ENCODE data around the gene CADPS2. TPM values are rescaled to one million over a fixed set of nuclear protein-coding genes. Genes with fewer than 3 reads are reported as not detected.

Gene CADPS2
- total RNA-seq, 1 donor from 2014 or later = 4.3 TPM

GRCh38 chr7:122517576-122517975 is 368.7 kb downstream of the CADPS2 start:
- DNase-seq (ENCODE audit: low spot score, unreplicated experiment) = no peak

GRCh38 chr7:122515404-122515803 is 370.9 kb downstream of the CADPS2 start:
- no peak for DNase-seq (ENCODE audit: low spot score, unreplicated experiment)
- H3K9me3 Mint-ChIP-seq (ENCODE audit: low read depth) = no peaks in the 10 kb centered on the region
- H3K4me3 Mint-ChIP-seq (ENCODE audit: low read depth) = no peak overlapping the region
- H3K27me3 Mint-ChIP-seq = no peaks in the 10 kb centered on the region
- TF ChIP-seq CTCF (IDR thresholded peaks at IDR 0.05; ENCODE audit: unreplicated experiment) = no peak
- no peak overlapping the region for H3K27ac Mint-ChIP-seq
- peaks cover 4% of the 10 kb centered on the region for H3K4me1 Mint-ChIP-seq (ENCODE audit: low read depth)
- H3K36me3 Mint-ChIP-seq (ENCODE audit: insufficient read depth) = no peaks in the 10 kb centered on the region

More at GRCh38 chr7:122517576-122517975, 368.7 kb downstream of the CADPS2 start:
- no peak for TF ChIP-seq CTCF (IDR thresholded peaks at IDR 0.05; ENCODE audit: unreplicated experiment)
- Mint-ChIP-seq H3K27ac (no peak overlapping the region), H3K4me1 (ENCODE audit: low read depth) (peaks cover 10% of the 10 kb centered on the region), H3K27me3 (no peaks in the 10 kb centered on the region), H3K9me3 (ENCODE audit: low read depth) (no peaks in the 10 kb centered on the region), H3K36me3 (ENCODE audit: insufficient read depth) (no peaks in the 10 kb centered on the region), H3K4me3 (ENCODE audit: low read depth) (no peak overlapping the region)

- no peaks in the 10 kb centered on the region for H3K27me3 Mint-ChIP-seq
- TF ChIP-seq CTCF (IDR thresholded peaks at IDR 0.05; ENCODE audit: unreplicated experiment) = no peak
- H3K36me3 Mint-ChIP-seq (ENCODE audit: insufficient read depth) = no peaks in the 10 kb centered on the region
- DNase-seq (ENCODE audit: low spot score, unreplicated experiment) = no peak
- H3K27ac Mint-ChIP-seq = no peak overlapping the region
- no peak overlapping the region for H3K4me3 Mint-ChIP-seq (ENCODE audit: low read depth)
- H3K4me1 Mint-ChIP-seq (ENCODE audit: low read depth) = peaks cover 6% of the 10 kb centered on the region
- no peaks in the 10 kb centered on the region for H3K9me3 Mint-ChIP-seq (ENCODE audit: low read depth)
These were observed 375.0 kb downstream of the CADPS2 start for GRCh38 chr7:122511268-122511667.

DNA sequence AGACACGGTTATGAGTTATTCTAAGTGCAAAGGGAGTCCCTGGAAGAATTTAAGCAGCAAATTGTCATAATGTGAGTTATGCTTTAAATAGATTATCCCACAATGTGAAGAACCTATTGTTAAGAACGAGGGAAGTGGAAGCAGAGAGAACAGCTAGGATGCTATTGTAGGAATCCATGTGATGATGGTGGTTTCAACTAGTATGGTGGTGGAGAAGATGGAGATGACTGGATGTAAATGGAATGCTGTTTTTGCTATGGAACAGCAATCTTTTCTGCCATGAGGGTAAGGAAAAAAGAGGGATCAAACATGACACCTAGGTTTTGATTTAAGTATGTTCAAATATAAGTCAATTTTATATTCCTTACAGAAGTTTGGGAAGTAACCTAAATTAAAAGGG is 378.7 kb downstream of the CADPS2 start:
- TF ChIP-seq CTCF (IDR thresholded peaks at IDR 0.05; ENCODE audit: unreplicated experiment) = no peak
- H3K4me3 Mint-ChIP-seq (ENCODE audit: low read depth) = no peak overlapping the region
- no peaks in the 10 kb centered on the region for H3K27me3 Mint-ChIP-seq
- H3K36me3 Mint-ChIP-seq (ENCODE audit: insufficient read depth) = no peaks in the 10 kb centered on the region
- no peak overlapping the region for H3K27ac Mint-ChIP-seq
- H3K4me1 Mint-ChIP-seq (ENCODE audit: low read depth) = peaks cover 6% of the 10 kb centered on the region
- no peak for DNase-seq (ENCODE audit: low spot score, unreplicated experiment)
- no peaks in the 10 kb centered on the region for H3K9me3 Mint-ChIP-seq (ENCODE audit: low read depth)

DNA sequence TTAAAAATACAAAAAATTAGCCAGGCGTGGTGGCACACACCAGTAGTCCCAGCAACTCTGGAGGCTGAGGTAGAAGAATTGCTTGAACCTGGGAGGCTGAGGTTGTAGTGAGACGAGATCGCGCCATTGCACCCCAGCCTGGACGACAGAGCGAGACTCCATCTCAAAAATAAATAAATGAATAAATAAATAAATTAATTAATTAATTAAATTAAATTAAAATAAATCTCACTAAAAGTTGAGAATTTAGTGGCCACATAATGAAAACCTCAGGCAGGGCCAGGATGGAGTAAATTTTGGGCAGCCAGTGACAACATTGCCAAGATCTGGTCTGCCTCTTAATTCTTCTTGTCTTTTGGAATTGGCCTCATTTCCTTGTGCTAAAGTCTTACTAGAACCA is 394.3 kb downstream of the CADPS2 start:
- no peaks in the 10 kb centered on the region for H3K9me3 Mint-ChIP-seq (ENCODE audit: low read depth)
- H3K4me3 Mint-ChIP-seq (ENCODE audit: low read depth) = no peak overlapping the region
- no peak for DNase-seq (ENCODE audit: low spot score, unreplicated experiment)
- H3K27ac Mint-ChIP-seq = no peak overlapping the region
- H3K36me3 Mint-ChIP-seq (ENCODE audit: insufficient read depth) = no peaks in the 10 kb centered on the region
- H3K4me1 Mint-ChIP-seq (ENCODE audit: low read depth) = peaks cover 2% of the 10 kb centered on the region
- H3K27me3 Mint-ChIP-seq = no peaks in the 10 kb centered on the region
- TF ChIP-seq CTCF (IDR thresholded peaks at IDR 0.05; ENCODE audit: unreplicated experiment) = no peak

All from progenitor cell of endocrine pancreas (in vitro differentiated cells).